Middle frontal gyrus (tissue), 1 donor: ENCODE results near the gene ZSCAN2.

ENCODE experiments used
- DNase-seq: peaks from one replicate; pipeline ENCODE4 v3.0.0-alpha.2; 2015; ENCODE audit warnings: low spot score; ENCODE audit errors: extremely low spot score

The ZSCAN2 gene

DNA sequence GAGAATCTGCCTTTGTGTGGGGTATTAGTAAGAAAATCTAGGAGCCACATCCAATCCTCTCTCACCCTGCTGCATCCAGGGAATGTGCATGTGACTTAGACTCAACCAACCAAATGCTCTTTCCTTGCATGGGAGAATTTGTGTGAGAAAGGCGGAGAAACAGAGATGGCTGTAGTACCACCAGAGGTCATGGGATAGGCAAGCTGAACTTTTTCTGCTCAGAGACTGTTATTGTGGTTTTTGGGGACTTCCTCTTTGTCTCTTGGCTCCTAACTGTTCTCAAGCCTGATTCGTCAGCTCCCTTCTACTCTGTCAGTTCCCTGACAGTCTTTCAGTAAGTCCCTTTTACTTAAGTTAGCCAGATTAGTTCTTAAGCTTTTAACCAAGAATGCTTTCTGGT is 2.6 kb upstream of the ZSCAN2 start:
- no peak for DNase-seq

DNA sequence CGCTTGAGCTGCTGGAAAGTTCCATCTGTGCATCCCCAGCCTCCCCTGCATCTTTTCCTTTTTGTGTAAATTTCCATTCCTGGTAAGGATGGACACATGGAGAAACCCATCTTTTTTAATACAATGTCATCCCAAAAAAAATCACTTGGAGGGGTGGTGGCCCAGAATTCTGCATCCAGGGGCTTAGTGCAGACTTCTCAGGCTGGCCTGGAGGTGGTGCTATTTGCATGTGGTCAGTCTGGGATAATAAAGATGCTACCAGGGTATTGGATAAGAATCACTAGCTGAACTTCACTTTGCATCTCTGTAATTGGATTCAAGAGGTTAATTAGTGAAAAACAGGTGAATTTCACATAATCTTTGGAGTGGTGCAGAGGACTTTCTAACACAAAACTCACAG is 1.8 kb upstream of the ZSCAN2 start:
- no peak for DNase-seq

DNA sequence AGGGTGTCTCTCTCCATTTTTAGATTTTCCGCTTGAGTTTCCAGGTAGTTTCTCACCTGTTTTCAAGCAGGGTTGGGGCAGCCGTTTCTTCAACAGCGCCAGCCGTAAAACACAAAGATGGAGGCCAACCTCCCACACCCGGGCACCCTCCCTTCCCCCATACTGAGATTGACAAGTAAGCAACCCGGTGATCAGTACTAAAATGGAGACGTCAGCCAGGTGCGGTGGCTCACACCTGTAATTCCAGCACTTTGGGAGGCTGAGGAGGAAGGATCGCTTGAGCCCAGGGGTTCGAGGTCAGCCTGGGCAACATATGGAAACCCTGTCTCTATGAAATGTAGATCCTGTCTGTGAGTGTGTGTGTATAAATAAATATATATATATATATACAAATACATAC is 903 bp upstream of the ZSCAN2 start:
- DNase-seq = no peak

DNA sequence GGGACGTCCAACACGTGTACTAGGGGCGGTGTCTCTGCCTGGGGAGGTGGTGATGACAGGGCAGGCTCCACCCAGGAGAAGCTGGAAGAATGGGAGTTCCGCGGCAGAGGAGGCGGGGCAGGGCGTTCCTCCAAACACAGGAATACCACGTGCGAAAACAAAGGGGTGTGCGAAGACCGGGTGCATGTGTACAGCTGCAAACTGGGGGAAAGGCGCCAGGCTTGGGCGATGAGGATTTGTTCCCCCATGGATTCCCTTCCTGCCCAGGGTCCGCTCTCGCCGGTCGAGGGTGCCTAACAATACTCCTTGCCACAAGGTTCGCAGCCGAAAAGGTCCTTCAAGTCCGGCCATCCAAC is 500 bp upstream of the ZSCAN2 start:
- DNase-seq = no peak

DNA sequence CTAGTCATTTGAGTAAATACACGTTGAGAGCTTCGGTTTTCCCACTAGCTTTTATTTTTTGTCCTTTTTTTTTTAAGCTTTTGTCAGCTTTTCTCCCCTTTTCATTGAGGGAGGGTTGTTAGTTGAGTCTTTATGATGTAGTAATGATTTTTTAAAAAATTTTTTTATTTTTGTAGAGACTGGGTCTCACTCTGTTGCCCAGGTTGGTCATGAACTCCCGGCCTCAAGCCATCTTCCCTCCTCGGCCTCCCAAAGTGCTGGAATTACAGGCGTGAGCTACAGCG is 688 bp downstream of the ZSCAN2 start:
- DNase-seq = no peak

DNA sequence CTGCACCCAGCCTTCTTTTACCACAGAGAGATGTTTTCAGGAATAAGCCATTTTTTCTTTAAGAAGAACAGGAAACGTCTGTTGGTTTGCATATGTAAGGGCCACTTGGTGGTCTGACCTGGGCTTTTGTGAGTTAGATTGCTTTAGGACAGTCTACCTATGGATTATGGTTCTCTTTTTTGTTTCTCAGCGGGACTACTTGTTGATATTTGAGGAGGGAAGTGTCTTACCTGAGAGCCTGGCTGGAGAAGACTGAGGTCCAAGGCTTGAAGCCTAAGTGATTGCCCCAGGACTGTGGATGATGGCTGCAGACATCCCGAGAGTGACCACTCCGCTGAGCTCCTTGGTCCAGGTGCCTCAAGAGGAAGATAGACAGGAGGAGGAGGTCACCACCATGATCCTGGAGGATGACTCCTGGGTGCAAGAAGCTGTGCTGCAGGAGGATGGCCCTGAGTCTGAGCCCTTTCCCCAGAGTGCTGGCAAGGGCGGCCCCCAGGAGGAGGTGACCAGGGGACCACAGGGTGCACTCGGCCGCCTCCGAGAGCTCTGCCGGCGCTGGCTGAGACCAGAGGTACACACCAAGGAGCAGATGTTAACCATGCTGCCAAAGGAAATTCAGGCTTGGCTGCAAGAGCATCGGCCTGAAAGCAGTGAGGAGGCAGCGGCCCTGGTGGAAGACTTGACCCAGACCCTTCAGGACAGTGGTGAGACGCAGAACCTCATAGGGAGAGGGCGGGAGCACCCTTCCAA is 3.0 kb downstream of the ZSCAN2 start:
- DNase-seq = no peak

DNA sequence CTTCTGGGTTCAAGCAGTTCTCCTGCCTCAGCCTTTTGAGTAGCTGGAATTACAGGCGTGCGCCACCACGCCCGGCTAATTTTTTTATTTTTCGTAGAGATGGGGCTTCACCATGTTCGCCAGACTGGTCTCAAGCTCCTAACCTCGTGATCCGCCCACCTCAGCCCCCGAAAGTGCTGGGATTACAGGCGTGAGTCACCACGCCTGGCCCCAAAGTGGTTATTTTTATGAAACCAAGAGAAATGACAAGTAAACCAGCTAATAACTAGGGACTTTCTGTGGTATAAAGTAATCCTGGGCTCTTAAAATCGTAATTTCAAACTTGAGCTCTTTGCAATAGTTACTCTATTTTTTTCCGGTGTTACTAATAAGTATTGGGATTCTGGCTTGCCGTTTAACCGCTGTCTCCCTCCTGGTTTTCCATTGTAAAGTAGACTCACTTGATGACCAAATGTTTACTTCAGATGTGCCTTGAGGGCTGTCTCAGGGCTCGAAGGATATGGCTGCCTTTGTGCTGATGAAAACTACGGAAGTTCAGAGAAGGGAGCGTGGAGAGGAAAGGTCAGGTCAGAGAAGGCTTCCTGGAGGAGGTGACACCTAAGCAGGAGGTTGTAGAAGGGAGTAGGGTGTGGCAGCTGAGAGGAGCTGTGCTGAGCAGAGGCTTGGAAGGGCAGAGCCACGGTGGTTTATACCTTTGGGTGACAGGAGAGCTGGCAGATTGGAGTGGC is 4.2 kb downstream of the ZSCAN2 start:
- DNase-seq = no peak

DNA sequence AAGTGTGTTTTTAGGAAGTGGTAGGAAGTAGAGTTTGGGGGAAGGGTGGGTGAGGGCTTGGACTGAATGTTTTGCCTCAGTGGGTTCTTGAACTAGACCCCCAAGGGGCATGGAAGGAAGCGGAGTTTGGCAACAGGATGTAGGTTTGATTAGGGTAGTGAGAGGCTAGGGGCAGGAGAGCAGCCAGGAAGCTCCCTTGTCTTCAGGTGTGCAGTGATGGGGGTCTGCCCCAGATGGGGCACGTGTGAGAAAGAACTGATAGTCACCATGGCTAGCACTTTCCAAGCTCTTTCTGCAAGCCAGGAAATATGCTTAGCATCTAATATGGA is 4.7 kb downstream of the ZSCAN2 start:
- no peak for DNase-seq

DNA sequence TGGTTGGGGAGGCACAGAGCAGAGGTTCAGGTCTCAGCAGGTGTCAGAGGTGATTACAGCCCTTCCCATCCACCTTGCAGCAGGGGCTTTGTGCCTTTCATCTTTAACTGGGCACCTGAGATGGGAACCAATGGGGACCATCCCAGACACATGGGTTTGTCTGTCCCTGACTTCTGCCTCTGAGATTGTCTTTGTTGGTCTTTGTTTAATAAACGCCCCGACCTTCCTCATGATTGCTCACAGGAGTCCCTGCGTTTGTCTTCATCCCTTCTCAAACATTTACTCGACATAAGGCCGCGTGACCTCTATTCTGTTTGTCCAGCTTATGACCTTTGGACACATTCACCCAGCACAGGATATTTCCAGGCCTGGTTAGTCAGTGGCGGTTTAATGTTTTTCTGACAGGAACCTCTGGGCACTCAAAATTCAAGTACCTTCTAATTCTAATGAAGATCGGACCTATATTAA is 5.9 kb downstream of the ZSCAN2 start:
- no peak for DNase-seq

DNA sequence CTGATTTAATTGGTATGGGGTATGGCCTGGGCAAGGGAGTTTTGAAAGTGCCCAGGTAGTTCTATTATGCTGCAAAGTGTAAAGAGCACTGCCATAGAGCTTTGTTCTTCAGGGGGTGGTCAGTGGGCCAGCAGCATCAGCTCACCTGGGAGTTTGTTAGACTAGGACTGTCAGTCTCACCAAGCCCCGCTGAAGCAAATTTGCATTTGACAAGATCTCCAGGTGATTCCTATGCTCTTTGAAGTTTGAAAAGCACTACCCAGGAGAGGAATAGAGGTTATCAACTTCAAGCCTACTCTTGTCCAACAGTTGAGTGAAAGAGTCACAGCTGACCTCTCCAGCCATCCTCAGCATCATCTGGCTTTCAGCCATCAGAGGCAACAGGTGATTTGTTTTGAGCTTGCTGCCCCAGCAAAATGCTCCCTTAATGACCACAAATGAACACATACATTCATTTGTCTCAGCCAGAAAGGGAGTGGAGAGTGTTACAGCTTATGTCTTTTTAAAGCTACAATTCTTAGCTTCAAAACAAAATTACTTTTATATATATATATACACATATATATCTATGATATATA is 8.0 kb downstream of the ZSCAN2 start:
- DNase-seq = no peak

DNA sequence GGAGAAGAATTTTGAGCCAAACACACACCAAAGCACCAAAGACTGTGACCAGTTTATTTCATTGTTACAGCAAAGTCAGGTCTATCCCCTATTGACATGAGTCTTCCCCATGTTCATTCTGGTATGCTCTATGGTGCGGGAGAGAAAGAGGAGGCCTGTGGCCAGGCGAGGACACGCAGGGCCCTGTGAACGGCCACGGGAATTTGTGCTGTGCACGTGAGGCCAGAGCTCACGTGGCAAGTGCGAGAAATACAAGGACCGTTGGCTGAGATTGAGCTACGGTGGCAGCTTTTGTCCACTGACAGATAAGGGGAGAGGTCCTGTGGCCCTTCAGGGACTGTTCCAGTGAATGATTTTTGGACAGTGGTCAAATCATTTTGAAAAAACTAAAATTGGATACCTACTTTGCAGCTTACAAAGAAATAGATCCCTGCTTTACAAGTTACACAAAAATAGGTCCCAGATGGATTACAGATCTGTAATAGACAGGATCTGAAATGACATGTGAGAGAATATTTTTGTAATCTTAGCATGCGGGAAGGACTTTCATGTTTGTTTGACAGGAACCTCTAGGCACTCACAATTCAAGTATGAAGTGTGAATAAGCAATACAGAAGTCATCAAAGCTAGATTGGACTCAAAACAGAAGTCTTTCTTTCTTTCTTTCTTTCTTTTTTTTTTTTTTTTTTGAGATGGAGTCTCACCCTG is 9.2 kb downstream of the ZSCAN2 start:
- DNase-seq = no peak

DNA sequence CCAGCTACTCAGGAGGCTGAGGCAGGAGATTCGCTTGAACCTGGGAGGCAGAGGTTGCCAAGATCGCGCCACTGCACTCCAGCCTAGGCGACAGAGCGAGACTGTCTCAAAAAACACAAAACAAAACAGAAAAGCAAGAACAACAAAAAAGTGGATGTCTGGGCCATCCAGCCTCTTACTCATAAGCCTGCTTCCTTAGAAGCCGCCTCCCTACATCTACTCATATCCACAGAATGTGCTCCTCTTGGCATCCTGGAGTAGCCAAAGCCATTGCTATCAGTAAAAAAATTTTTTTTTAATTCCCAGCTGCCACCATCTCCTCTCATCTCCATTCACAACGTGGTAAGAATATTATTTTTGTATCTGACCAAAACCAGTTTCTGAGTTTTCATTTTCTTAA is 10.8 kb downstream of the ZSCAN2 start:
- DNase-seq = no peak

DNA sequence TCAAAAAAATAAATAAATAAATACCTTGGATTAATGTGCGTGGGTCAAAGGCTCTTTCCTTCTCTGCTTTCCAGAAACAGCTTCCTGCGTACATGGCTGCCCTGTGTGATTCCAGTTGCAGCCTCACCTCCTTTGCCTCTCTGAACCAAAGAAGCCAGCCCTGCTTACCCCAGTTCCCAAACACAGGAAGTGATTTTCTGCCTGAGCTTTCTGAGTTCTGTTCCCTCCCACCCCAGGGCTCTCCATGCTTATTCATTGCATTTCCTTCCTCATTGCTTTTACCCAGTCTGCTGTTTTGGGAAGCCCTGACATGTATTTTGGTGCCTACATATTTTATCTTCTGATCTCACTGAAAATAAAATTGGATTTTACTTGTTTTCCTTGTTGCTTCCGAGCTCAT is 15.4 kb downstream of the ZSCAN2 start:
- no peak for DNase-seq

DNA sequence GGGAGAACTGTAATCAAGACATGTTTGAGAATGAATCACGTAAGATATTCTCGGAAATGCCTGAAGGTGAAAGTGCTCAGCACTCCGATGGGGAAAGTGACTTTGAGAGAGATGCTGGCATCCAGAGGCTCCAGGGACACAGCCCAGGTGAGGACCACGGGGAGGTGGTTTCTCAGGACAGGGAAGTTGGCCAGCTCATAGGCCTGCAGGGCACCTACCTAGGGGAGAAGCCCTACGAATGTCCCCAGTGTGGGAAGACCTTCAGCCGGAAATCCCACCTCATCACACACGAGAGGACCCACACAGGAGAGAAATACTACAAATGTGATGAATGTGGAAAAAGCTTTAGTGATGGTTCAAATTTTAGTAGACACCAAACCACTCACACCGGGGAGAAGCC is 19.8 kb downstream of the ZSCAN2 start:
- DNase-seq = no peak

DNA sequence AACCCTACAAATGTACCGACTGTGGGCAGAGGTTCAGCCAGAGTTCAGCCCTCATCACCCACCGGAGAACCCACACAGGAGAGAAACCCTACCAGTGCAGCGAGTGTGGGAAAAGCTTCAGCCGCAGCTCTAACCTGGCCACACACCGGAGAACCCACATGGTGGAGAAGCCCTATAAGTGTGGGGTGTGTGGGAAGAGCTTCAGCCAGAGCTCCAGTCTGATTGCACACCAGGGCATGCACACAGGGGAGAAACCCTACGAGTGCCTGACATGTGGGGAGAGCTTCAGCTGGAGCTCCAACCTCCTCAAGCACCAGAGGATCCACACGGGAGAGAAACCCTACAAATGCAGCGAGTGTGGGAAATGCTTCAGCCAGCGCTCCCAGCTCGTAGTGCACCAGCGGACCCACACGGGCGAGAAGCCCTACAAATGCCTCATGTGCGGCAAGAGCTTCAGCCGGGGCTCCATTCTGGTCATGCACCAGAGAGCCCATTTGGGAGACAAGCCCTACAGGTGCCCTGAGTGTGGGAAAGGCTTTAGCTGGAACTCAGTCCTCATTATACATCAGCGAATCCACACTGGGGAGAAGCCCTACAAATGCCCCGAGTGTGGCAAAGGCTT is 20.7 kb downstream of the ZSCAN2 start:
- no peak for DNase-seq

DNA sequence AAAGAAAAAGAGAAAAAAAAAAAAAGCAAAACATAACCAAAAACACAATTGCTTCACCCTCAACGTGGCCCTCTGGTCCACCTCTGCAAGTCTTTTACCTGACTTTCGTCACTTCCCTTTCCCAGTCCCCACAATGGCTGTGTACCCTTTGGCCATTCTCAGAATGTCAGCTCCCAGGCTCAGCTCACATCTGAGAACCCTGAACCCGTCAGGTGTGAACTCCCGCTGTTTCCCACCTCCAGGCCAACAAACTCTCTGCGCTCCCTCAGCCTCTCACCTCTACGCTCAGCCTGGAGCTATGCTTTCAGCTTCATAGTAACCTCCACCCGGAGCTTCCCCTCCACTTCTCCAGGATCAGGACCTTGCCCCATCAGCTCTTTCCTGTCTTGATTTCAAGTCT is 23.6 kb downstream of the ZSCAN2 start:
- DNase-seq = no peak

DNA sequence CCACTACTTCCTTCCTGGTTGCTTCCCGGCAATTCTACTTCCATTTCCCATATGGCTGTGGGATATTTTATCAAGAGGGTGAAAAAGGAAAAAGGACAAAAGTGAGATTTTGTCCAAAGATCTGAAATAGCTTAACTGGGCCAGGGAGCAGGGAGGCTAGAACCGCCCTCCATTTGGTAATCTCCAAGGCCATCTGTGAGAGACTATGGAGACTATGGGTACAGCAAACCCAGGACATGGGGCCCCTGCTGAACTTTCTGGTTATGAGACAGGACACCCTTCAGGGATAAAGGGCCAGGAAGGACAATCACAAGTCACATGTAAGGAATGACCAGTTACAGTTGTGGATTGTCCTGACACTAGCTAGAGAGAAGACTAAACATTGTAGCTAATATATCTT is 24.3 kb downstream of the ZSCAN2 start:
- DNase-seq = no peak

DNA sequence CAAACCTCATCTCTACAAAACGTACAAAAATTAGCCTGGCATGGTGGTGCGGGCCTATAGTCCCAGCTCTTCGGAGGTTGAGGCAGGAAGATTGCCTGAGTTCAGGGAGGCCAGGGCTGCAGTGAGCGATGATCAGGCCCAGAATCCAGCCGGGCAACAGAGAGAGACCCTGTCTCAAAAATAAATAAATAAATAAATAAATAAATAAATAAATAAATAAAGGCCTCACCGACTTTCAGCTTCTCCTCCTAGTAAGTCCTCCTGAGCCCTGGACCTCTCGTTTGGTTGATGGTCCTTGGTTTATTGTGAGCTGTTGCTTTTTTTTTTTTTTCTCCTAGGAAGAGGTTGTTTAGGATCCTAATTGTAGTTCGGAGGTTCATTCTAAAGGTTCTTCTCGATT is 28.2 kb downstream of the ZSCAN2 start:
- no peak for DNase-seq

DNA sequence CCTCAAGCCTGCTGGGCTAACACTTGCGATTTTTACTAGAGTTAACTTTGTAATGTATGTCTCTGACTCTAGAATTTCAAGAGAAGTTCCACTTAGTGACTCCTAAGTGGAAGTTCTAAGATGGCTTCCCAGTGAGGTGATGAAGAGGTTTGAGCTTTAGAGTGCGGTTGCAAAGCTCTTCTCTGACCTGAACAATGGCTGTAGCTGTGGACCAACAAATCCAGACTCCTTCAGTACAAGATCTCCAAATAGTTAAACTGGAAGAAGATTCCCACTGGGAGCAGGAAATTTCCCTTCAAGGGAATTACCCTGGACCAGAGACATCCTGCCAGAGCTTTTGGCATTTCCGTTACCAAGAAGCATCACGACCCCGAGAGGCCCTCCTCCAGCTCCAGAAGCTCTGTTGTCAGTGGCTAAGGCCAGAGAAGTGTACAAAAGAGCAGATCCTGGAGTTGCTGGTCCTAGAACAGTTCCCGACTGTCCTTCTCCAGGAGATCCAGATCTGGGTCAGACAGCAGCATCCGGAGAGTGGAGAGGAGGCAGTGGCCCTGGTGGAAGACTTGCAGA is 31.0 kb downstream of the ZSCAN2 start:
- no peak for DNase-seq

DNA sequence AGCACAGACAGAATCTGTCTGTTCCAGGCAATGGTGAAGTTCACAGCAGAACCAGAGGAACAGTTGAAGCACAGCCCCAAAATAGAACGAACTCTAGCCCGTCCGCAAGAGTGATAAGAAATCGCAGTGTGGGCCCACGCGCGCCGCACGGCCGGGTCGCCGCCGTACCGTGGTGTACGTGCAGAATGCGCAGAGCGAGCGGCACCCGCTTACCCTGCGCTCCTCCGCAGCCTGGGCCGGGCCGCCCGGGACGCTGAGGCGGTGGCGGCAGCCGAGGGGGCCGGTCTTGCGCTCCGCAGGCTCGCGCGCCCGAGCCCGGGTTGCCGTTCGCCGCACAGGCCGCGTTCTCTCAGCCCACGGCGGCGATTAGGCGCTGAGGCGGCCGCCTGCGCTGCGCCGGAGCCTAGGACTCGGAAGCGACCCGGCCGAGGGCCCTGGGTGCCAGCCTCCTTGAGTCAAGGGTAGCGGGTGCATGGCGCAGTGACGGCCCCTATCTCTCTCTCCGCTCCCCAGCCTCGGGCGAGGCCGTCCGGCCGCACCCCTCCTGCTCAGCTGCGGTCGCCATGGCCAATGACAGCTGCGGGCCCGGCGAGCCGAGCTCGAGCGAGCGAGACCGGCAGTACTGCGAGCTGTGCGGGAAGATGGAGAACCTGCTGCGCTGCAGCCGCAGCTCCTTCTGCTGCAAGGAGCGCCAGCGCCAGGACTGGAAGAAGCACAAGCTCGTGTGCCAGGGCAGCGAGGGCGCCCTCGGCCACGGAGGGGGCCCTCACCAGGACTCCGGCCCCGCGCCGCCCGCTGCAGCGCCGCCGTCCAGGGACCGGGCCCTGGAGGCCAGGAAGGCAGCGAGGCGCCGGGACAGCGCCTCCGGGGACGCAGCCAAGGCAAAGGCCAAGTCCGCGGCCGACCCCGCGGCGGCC is 32.8 kb downstream of the ZSCAN2 start:
- DNase-seq = no peak
